Left renal pelvis (tissue), 4 donors: ENCODE measurements around the gene COL25A1. TPM values are rescaled to one million over a fixed set of nuclear protein-coding genes. Genes with fewer than 3 reads are reported as not detected.
A peak's percentile ranks its signal among the peaks of the same experiment; 100 is the strongest.

Source experiments
- DNase-seq, 4 donors: peaks; one replicate each; pipeline ENCODE4 v3.0.0-alpha.2; 2013; ENCODE audit warnings: low read depth in 4 of 4, low spot score in 3 of 4
- polyA plus RNA-seq, 4 donors: library from polyadenylated mRNA; unstranded; fragments of 120-200 nt; gene quantifications; one replicate each; pipeline ENCODE4 v1.2.1, GENCODE V29; 2013; ENCODE audit not compliant: insufficient read length in 4 of 4

COL25A1 gene
- polyA plus RNA-seq, 4 donors: 12.5 to 28.5 (median 17.1) TPM

DNA sequence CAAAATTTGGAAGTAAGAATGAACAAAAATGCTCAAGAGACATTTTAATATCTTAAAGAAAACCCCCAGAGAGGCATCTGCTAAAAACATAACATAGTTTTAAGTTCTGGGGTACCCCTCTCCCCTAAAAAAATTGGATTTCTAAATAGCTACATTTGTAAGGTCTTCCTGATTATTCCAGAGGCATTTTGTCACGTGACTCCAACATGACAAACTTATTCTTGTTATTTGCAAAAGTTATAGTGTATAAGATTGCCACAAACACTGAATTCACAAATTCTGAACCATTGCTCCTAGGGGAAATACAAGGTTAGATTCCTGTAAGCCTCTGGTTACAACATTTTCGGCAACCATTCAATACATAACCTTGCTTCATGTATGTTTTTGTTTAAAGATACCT lies 73.4 kb downstream of the COL25A1 start:
- no peak for DNase-seq

DNA sequence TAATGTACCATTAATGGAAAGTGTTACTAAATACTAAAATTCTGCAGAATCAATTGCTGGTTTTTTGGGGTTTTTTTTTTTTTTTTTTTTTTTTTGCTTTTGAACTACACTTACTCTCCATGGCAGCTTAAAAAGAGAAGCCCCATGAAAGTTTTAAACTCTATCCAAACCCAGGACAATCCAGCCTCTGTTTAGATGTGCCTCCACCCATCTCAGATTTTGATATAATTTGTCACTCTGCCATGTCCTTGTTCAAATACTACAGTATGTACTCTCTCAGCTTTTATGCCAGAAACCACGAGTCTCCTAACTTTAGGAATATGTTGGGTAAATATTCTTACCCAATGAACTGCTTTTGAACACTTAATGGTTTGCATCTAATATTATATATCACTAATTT lies 84.2 kb downstream of the COL25A1 start:
- DNase-seq: no peak

DNA sequence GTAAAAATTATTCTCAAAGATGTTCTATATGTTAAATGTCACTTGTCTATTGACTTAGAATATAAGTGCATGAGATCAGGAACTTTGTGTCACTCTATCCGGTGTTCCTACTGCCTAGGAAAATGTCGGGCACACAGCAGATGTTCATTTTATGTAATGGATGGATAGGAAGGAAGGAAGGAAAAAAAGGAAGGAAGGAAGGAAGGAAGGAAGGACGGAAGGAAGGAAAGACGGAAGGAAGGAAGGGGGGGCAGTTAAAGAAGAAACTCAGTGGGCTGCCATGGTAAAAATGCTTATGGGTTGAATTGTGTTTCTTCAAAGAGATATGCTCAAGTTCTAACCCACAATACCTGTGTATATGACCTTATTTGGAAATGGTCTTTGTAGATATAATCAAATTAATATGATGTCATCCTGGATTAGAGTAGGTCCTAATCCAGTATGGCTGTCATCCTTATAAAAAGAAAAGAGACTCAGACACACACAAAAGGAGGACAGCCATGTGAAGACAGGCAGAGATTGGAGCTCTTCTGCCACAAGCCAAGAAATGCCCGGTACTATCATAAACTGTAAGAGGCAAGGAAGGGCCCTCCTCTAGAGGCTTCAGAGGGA lies 86.3 kb downstream of the COL25A1 start:
- no peak for DNase-seq

DNA sequence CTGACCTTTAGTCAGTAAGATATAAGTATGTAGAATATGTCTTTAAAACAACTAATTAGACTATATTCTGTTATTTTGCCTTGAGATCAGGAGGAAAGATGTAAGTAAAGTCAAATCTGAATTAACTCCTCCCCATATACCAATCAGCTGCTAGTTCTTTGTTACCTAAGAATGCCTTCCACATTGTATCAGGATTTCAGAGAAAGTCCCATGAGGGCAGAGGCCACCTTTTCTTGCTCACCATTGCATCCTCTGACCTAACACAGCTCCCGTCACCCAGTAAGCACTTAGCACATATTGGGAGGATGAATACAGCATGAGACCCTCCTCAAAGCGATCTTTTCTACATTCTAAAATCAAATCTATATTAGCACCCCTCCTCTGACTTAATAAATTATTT lies 87.0 kb downstream of the COL25A1 start:
- no peak for DNase-seq

DNA sequence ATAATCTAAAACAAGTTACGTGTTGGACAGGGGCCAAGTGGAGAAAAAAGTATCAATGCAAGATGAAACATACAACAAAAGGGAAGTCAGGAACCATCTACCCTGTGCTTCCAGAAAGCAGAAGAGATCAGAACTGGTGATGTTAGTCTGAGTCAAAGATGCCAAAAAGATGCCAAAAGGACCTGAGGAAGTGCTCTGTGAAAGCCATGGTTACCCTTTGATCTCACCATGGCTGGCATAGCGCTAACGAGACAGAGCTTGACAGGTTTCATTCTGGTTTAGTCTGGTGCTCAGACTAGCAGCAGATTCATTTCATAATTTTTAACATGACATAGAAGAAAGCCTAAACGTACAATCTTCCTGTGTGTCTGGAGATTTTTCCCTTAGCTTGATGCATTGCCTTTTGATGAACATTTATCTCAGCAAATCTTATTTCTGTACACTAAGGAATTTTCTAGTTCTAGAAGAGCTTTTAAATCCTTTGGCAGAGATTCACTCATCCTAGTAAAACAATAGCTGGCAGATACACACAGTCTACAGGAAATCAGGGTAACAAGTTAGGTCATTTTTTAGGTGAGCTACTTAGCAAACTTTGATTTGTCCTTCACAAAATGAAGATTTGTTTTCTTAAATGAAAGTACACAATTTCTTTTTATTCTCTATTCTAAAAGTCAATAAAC lies 87.7 kb downstream of the COL25A1 start:
- no peak for DNase-seq

DNA sequence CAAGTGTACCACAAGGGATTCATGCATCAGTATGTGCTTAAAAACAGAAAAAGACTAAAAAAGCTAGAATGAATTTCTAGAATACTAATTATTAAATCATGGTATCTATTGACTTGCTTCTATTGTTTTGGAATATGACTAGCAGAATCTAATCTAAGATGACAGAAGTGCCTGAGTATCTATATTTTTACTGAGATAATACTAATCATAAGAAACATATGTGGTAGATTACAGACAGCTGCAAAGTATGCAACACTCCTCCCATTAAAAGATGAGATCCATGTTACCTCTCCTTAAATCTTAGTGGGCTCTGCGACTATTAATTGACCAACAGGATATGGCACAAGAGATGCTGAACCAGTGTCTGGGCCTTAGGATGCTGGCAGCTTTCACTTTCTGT lies 89.4 kb downstream of the COL25A1 start:
- no peak for DNase-seq

DNA sequence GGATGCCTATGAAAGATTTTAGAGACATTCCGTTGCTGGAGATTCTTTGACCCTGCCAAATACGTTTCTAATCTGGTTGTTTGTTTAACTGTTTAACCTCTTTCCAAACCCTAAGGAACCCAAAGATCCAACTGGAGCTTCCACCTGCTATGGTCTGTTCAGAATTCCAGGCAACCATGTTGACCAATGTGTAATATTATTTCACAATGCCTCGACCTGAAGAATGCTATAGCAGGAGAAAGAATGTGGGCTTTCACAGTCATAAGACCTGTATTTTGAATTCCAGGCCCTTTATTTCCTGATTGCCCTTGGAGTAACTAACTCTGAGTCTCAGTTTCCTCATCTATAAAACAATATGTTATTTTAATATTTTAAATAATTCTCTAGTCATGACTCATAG lies 90.8 kb downstream of the COL25A1 start:
- no peak for DNase-seq

DNA sequence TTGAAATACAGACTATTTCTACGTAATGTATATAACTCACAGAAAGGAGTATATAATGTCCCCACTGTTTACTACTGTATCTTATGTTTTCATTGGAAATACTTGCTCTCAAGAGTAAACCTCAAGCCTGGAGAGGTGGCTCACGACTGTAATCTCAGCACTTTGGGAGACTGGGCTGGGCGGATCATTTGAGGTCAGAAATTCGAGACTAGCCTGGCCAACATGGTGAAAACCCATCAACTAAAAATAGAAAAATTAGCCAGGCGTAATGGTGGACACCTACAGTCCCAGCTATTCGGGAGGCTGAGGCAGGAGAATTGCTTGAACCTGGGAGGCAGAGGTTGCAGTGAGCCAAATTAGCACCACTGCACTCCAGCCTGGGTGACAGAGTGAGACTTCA lies 92.8 kb downstream of the COL25A1 start:
- no peak for DNase-seq

DNA sequence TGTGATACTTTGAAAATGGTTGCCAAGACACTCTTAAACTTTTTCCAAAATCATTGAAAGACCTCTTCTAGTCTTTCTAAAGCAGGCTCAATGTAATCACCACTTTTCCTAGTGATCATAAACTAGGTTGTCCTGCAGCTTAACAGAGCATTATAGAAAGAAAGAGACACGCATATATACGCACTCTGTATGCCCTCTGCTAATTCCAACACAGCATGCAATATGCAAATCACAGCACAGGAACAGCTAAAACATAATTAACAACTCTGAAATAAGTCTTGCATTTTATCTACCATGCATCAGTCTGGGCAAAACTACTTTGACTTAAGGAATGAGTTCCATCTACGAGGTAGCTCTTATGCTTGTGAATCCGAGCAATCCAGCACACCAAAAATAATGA lies 94.6 kb downstream of the COL25A1 start:
- no peak for DNase-seq

DNA sequence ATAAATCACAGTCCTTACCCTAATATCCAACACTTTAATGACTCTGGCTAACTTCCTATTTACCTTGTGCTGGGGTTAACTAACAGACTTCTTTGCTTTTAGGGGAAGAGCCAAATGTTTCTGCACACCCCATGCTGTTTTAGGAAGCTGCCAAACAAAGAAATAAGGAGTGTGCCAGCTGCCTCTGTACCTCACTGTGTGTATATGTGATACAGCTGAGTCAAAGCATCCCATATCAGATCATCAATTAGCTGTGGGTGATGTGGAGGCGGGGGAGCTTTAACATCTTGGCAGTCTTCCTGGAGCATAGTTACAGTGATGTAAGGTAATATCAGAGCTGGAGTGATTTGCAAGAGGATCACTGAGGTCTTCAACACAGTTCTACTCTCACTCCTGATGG lies 95.4 kb downstream of the COL25A1 start:
- peak in 3 of 4 donors; percentile 31 to 47 (median 44) for DNase-seq

DNA sequence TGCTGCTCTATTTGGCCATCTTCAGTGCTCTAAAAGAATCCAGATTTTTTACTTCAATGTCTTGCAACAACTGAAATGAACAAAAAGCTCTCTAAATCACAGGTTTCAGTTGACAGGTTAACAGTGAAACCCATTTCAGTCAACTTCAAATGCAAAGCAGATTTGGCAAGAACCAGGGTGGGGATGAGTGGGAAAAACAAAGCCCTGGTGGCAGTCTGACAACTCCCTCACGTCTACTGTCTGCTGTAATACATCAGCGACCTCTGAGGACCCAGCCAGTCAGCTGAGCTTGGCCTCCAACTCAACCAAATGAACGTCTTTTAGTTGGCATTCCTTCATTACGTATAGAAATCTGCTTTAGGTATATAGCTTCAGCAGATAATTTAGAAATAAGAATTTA lies 95.8 kb downstream of the COL25A1 start:
- DNase-seq: peak in 1 of 4 donors; percentile 8

DNA sequence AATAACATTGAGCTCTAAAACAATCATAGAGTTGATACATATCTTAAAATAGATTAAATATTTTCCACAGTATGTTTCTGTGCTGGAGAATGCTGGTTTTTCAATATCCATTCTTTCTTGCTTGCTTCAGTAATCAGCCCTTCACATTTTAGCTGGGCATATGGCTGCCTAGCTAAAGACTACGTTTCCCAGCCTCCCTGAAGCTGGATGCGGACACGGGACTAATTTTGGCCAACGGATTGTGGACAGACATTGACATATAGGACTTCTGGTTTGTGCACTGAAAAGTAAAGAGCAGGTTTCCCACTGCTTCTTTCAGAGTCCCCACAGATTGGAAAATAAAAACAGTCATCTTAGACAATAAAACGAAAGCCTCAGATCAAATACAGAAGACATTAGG lies 97.3 kb downstream of the COL25A1 start:
- DNase-seq: no peak

DNA sequence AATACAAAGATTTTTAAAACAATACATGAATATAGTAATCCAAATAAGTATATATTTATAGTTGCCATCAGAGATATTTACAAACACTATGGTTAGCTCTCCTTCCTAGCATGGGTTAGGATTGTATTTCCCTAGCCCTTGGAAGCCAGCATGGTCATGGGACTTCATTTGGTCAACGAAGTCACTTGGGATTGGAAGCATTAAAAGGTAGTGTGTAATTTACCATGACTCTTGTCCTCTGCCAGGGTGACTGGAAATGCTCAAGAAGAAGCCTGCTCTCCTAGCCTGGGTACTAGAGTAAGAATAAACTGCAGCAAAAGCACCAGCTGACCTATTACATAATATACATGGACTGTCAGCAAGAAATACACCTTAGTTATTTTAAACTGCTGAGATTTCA lies 102.9 kb downstream of the COL25A1 start:
- no peak for DNase-seq

DNA sequence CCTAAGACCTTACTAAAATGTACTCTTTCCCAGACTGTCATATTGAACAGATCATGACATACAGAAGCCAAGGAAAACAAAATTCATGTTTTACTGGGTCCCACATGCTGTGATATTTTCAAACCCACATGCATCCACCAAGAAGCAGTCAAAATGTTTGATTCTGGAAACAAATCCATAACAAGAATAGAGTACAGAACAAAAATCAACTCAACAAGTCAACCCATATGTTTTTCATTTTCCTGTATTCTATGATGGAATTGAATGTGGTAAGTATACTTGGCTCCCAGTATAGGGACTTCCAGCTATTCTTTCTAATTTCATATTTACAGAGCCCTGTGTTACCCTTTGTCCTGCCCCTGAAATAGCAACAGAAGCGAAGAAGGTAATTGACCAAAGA lies 106.8 kb downstream of the COL25A1 start:
- DNase-seq: no peak

DNA sequence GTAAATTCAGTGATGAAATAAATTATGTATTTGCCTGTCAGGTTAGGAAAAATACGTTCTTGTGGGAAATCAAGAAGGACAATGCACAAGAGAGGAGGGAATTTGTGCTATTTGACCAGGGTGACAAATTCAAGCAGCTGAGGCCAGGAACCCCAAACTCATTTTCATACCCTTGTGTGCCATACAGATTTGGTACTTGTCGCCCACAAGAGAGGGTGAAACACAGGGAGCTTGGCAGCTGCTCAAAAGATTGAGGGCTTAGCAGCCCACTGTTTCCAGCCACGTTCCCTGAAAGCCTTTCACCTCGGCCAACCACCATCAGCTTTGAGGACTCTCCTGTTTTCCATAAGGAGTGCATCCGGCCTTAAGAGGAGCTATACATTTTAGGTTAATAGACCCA lies 111.2 kb downstream of the COL25A1 start:
- no peak for DNase-seq

DNA sequence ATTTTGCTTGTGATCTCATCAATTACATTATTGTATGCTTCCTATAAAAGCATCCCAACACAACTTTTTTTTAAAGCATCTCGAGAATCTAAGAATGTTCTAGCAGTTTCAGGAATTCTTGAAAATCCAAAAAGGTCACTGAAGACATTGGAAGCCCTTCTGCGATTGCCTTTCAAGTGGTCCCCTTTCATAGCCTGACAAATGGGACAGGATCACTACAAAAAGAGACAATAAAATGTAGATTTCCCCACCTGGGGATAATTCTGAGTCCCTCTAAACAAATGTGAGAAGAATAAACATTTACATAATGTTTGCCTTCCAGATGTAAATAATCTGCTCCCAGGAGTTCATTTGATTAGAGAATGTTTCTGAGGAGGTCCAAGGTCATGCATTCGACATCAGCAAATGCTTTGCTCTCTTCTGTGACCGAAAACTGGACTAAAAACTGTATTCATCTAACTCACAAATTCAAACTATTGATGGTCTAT lies 116.0 kb downstream of the COL25A1 start:
- DNase-seq: no peak

DNA sequence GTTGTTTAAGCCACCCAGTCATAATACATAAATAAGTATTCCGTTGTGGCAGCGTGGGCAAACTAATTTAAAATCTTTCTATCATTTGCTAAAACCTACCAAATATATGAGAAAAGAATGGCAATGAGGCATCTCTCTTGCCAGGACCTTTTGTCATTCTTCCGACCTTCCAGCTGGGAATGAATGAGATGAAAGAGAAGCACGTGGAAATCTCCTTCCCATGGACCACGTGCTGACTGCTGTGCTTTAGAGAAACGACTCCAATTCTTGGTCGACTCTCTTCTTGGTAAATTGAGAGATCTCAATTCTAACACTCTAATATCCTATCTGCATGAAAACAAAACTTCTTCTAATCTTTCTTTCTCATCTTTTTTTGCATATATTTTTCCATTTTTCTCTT lies 116.5 kb downstream of the COL25A1 start:
- DNase-seq: no peak

DNA sequence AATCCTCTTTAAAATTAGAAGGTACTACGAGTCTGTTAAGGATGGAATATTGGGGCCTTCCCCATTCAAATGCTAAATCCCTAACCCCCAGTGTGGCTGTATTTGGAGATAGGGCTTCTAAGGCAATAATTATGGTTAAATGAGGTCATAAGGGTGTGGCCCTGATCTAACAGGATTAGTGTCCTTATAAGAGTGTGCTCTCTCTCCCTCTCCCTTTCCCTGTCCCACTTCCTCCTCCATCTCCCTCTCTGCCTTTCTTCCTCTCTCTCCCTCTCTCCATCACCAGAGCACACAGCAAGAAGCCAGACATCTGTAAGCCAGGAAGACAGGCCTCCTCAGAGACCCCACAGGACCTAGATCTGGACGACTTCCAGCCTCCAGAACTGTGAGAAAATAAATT lies 116.9 kb downstream of the COL25A1 start:
- no peak for DNase-seq

DNA sequence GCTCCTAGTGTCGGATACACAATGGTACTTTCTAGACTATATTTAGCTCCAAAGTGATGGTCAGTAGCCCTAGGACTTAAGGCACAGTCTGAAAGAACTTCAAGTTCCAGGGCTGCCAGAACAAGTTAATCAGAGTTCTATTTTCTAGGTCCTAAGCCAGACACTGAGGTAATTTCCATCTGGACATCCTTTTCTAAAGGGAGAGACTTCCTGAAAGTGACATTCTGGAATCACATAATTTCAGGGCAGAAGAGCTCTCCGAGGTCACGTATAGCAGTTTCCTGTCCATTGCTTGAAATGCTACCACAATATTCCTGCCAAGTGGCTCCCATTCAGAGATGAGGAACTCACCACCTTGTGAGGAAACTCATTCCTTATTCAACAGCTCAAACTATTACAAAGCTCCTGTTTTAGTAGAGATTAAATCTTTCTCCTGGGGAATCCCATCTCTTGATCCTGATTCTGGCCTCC lies 117.9 kb downstream of the COL25A1 start:
- no peak for DNase-seq

DNA sequence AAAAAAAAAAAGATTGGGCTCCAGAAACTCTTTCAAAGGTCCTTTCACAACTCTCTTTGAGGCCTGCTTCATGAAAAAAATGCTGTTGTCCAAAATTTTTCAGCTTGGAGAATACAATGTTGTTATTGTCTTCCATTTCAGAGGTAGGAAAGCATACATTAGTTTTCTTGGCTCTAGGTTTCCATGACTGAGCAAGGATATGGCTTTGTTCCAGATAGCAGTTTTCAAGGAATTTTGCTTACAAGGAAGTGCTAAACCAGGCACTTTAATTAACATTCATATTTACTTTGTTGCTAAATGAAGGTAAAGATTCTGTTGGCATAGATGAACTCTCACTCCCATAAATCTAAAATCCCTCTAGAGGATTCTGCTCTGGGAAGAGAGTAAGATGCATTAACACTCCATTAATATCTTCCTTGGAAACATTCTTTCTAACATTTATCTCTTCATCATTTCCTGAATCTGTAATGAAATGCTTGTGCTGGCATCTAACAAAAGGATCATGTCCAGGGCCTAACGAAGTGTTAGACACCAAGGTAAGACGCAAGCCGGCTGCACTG lies 118.4 kb downstream of the COL25A1 start:
- DNase-seq: no peak

DNA sequence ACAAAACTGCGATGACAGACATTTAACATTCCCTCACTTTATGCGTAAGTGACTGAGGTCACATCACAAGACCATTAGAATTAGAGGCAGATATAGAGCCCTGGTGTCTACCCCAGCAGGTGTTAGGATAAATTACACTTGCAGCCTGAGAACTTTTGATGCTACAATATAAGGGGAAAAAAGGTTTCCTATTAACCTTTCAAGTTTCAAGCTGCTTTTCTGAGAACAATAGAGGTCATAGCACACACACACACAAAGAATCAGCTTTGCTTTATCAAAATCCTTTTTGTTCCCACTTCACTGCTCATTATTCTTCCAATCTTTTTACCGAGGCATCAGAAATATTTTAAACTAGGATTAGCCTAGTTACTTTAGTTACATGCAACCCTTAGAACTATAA lies 119.8 kb downstream of the COL25A1 start:
- DNase-seq: no peak

DNA sequence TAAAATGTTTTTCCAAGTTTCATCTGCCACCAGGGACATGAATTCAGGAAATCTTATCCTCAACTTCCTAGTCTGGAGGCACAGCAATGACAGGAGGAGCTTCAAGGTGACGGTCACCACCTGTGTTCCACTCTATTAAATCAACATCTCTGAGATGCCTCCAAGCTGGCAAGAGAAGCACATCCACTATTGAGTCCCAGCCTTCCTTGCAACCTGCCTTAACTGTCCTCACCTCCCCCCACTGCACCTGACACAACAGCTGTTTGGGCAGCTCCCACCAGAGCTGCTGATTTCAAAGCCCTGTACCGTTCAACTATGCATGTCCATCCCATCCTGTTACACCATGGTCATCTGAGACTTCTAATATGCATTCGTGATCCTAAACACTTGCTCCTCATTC lies 123.4 kb downstream of the COL25A1 start:
- DNase-seq: peak in 2 of 4 donors; percentile 48 to 58
